Mucosa of gallbladder (tissue), 1 donor: ENCODE results near the gene MTHFR. TPM values are rescaled to one million over a fixed set of nuclear protein-coding genes. Genes with fewer than 3 reads are reported as not detected.
A peak's percentile ranks its signal among the peaks of the same experiment; 100 is the strongest.

ENCODE experiments used
- DNase-seq: peaks from one replicate; pipeline ENCODE4 v3.0.0-alpha.2; 2020; ENCODE audit warnings: low spot score
- total RNA-seq: library from RNA; stranded (reverse); gene quantifications from one replicate; pipeline ENCODE4 v1.2.1, GENCODE V29; 2021
- donor health status: DM: no; HTN: no; CAD: no.

The MTHFR gene
- total RNA-seq: 47.2 TPM

DNA sequence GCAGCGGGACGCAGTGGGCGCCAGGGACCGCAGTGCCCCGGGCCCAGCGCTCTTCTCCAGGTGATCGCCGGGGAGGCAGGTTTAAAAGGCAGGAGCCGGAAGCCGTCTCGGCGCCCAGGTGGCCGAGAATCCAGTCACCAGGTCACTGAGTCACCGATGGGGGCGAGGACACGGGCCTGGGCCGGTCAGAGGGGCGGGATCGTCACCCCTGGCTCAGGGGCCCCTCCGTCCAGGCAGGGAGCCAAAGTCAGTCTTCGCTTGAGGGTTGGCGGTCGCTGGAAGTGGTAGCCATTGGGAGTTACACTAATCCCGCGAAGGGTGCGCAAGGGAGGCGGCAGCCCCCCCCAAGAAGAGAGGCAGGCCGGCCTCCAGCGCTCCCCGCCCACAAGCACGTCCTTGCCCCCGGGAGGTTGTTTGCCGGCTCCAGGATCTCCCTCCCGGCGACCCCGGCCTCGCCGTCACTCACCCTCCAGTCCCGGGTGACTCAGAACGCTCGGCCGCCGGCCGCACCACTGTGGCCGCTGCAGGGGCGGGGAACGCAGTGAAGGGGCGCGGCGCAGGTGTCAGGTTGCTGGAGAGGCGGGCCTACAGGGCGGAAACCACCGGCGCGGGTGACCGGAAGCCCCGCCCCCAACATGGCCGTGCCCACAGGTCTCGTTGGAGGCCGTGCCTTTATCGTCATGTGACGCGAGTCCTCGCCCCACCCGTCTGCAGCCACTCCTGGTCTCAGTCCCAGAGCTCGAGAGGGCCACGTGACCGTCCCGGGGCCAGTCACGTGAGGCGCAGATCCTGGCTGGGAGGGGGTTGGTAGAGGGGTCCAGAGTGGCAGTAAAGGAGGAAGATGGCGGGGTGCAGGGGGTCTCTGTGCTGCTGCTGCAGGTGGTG lies at the start of gene MTHFR, which contains the start of gene CLCN6:
MTHFR (minus strand) TSS at position 543 of the 885 bp plus-strand sequence. CDS start 2,848 bp downstream, outside the sequence.
CLCN6 (plus strand) TSS at position 770 of the 885 bp plus-strand sequence; CDS start at position 842, 72 bp downstream.
- peak; percentile 100 for DNase-seq

GRCh38 chr1:11855430-11855829 lies 49.7 kb upstream of the MTHFR start:
- DNase-seq: no peak

GRCh38 chr1:11854519-11854918 lies 48.8 kb upstream of the MTHFR start:
- no peak for DNase-seq

DNA sequence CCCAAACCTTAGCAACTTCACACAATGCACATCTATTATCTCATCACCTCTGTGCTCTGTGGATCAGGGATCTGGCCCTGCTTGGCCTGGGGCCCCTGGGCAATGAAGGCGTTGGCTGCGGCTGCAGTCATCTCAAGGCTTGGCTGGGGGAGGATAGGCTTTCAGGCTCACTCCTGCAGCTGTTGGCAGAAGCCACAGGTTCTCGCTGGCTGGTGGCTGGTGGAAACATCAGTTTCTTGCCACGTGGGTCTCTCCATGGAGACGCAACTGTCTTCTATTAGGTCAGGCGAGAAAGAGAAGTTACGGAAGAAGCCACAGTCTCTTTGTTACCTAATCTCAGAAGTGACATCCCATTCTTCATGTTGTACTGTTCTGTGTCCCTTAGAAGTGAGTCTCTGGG lies 45.4 kb upstream of the MTHFR start:
- DNase-seq: no peak

DNA sequence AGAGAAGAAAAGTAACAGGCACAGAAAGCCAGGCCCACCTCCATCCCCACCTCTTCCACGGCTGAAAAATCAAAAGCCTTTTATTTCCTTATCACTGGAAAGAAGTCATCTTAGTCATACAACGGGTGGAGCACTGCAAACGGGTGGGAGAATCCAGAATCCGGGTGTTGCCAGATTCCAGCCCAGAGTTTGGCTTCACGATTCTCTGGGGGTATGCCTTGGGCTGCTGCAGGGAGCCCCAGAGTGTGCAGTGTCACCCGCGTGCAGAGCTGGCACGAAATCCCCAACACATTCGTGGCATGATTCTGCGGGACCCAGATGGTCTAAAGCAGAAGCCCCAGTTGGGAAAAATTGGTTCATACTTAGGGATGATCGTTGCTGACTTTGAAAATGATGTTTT lies 44.4 kb upstream of the MTHFR start:
- DNase-seq: no peak

DNA sequence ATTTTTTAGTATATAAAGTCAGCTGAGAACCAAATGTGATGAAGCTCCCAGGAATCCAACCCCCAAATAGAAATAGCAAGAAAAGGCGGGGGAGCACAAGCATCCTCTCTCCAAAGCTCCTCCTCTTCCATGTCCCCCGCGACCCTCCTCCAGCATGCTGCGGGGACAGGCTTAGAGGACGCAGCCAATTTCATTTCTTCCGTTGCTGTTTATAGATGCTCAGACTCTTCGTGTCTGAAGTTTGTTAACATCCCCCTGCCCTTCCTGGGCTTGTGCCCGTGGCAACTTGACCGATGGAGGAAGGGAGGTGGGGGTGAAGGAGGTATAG lies 42.6 kb upstream of the MTHFR start:
- DNase-seq: no peak

DNA sequence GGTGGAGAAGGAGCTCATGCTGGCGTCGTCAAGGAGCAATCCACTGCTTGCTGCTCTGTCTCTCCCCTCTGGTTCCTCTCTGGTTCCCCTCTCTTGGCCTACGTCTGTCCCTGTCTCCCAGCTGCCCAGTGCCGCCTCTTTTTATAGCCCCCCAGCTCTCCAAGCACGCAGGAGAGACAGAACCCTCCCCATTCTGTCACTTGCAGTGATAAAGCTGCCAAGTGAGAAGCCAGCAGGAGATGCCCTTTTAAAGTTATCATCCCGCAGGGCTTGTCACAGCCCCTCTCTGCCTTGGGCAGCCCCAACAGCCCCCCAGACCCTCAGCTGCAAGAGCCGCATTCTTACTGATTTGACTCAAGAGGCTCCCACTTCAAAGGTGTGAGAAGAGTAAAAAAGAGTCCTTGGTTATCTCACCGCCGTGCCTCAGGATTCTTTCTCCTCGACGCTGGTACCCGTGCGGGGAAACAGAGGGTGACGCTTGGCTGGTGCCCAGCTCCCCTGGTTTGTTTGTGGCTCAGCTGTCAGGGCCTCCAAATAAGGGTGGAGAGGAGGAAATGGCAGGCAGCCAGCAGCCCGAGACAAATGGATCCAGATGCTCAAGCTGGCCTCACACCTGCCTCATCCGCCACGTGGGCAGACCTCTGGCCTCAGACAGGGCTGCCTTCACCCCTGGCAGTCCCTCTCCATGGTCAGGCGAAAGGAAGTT lies 42.1 kb upstream of the MTHFR start, which contains the start of gene NPPA:
NPPA (minus strand) TSS at position 117 of the 706 bp plus-strand sequence; CDS start at position 18, 99 bp downstream.
- DNase-seq: no peak

DNA sequence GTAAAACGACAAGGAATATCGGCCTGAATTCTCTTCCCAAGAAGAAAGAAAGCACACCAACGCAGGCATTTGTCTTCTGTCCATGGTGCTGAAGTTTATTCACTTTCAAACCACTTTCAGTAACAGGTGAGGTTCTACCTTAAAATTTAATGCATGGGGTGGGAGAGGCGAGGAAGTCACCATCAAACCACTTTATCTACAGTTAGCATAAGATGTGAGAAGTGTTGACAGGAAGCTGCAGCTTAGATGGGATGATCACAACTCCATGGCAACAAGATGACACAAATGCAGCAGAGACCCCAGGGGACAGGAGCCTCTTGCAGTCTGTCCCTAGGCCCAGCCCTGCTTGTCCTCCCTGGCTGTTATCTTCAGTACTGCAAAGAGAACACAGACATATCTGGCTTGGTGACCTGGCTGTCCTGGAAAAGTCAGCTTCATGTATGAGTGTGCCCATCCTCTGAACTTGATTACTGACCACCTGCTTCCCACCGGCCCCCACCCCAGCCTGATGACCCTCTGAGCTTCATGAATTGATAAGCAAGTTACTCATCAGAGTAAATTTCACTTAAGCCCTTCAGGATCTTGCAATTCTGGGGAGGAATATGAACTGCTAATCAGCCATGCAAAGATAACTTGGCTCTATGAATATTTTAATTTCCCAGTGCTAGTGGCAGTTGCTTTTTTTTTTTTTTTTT lies 40.0 kb upstream of the MTHFR start:
- no peak for DNase-seq

DNA sequence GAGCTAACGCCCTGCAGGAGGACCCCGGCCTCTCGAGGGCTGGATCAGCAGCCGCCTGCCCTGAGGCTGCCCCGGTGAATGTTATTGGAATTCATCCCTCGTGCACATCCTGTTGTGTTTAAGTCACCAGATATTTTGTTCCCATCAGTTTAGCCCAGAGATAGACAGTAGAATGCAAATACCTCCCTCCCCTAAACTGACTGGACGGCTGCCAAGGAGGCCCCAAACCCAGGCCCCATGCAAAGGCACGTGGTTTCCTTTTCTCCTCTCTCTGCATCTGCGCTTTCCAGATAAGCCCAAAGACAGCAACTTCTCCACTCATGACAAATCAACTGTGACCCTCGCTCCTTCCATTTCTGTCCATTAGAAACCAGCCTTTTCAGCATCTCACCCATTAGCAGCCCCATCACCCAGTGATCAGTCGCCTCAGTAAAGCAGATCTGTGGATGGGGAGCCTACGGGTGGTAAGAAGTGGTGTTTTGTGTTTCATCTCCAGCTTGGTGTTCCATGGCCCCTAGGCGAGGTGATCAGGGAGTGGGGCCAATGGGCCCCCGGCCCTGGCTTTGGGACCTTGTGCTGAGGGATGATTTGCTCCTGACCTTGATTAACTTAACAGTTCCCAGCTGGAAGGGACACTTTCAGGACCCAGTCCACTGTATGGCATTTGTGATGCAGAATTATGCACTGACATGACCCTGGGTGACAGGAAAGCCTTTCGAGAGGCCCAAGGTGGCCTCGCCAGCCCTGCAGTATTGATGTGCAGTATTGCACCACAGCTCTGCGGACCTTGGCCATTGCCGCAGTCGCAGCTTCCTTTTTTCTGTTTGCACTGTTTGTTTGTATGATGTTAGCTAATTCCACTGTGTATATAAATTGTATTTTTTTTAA lies 36.6 kb upstream of the MTHFR start:
- DNase-seq: peak; percentile 34

- no peak for DNase-seq
Observed at GRCh38 chr1:11841245-11842153, 35.7 kb upstream of the MTHFR start.

DNA sequence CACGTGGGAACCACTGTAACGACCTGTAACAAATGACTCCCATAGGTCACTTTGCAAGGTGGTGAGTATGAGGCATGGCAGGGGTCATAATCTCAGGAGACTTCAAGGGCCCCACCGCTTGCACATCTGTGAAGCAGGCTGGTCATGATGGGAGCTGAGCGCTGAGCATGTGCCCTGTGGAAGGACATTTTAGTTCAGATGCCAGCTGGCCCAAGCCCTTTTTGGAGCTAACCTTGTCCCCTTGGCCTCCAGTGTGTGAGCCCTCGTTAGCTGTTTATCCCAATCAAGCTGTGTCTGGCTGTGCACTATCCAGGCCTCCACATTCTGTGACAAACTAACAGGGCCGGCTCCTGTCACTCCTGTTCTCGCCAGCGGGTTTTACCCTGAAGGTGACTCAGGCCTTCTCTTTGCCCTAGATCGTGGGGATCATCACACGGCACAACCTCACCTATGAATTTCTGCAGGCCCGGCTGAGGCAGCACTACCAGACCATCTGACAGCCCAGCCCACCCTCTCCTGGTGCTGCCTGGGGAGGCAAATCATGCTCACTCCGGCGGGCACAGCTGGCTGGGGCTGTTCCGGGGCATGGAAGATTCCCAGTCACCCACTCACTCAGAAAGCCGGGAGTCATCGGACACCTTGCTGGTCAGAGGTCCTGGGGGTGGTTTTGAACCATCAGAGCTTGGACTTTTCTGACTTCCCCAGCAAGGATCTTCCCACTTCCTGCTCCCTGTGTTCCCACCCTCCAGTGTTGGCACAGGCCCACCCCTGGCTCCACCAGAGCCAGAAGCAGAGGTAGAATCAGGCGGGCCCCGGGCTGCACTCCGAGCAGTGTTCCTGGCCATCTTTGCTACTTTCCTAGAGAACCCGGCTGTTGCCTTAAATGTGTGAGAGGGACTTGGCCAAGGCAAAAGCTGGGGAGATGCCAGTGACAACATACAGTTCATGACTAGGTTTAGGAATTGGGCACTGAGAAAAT lies 34.3 kb upstream of the MTHFR start:
- DNase-seq: no peak

GRCh38 chr1:11838349-11839272 lies 32.8 kb upstream of the MTHFR start:
- peak; percentile 69 for DNase-seq

- DNase-seq: no peak
Observed at GRCh38 chr1:11837767-11838348, 32.1 kb upstream of the MTHFR start.

- DNase-seq: no peak
Observed at GRCh38 chr1:11836955-11837766, 31.4 kb upstream of the MTHFR start.

DNA sequence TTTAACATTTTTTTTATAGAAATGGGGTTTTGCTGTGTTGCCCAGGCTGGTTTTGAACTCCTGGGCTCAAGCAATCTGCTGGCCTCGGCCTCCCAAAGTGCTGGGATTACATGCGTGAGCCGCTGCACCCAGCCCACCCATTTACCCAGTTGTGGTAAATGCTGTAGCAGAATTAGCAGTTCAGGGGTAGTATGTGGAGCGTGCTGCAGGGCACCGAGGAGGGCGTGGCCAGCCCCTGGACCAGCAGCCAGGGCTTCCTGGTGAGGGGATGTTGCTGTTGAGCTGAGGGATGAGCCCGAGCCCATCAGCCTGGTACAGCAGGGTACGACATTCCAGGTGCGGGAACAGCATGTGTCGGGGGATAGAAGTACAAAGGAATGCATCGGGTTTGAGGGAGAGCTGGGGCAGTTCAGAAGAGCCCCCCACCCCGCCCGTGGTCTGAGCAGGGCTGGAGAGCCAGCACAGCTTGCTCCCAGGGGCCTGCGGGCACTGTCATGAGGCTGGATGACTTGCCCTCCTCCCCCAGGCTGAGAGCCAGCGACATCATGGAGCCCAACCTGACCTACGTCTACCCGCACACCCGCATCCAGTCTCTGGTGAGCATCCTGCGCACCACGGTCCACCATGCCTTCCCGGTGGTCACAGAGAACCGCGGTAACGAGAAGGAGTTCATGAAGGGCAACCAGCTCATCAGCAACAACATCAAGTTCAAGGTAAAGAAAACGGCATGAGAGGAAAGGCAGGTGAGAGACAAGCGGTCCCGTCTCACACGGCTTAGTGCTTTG lies 29.9 kb upstream of the MTHFR start:
- DNase-seq: no peak

DNA sequence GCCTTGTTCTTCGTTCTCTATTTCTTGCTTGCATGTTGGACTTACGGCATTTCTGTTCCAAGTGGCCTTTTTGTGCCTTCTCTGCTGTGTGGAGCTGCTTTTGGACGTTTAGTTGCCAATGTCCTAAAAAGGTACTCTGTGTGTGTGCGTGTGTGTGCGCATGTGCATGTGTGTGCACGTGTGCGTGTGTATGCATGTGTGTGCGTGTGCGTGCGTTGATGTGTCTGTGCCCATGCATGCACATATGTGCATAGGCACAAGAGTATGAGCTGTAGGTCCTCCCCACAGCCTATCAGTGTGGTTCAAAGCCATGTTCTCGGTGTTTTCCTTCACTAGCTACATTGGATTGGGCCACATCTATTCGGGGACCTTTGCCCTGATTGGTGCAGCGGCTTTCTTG lies 28.1 kb upstream of the MTHFR start:
- DNase-seq: no peak
